GM19238 (cell line): ENCODE data around the gene ASB6.

Experiments used
- DNase-seq: peaks from one replicate; pipeline ENCODE4 v3.0.0; 2011; ENCODE audit warnings: low spot score; ENCODE audit not compliant: insufficient read length

The ASB6 gene

GRCh38 chr9:129587487-129588262 is 54.3 kb downstream of the ASB6 start:
- DNase-seq, result no peak

- DNase-seq, result no peak
Observed at GRCh38 chr9:129586685-129587084, 55.3 kb downstream of the ASB6 start.

GRCh38 chr9:129586245-129586644 is 55.7 kb downstream of the ASB6 start:
- no peak for DNase-seq

- DNase-seq, result no peak
Observed at GRCh38 chr9:129585352-129585751, 56.6 kb downstream of the ASB6 start.
